ENCODE data around the gene PSMB3.
"Not testable (repeated sequence)": the region's sequence is repeated elsewhere in the genome, so short reads cannot be mapped to it uniquely, and the experiment has no call there.

The PSMB3 gene

GRCh38 chr17:38750044-38750311 lies 2.6 kb upstream of the PSMB3 start:
- no peak for DNase-seq

GRCh38 chr17:38750312-38751121 lies 2.0 kb upstream of the PSMB3 start:
- no peak for DNase-seq

GRCh38 chr17:38751144-38751807 lies 1.3 kb upstream of the PSMB3 start:
- DNase-seq = no peak

- peak; percentile 78 to 79 for DNase-seq
Measured at GRCh38 chr17:38751808-38752307, 683 bp upstream of the PSMB3 start.

- no peak for DNase-seq
Measured at GRCh38 chr17:38753071-38753506, 548 bp downstream of the PSMB3 start.

GRCh38 chr17:38761612-38762011 lies 9.1 kb downstream of the PSMB3 start:
- DNase-seq = peak in 1 of 2 experiments; percentile 33

GRCh38 chr17:38762231-38762630 lies 9.7 kb downstream of the PSMB3 start:
- no peak for DNase-seq

DNA sequence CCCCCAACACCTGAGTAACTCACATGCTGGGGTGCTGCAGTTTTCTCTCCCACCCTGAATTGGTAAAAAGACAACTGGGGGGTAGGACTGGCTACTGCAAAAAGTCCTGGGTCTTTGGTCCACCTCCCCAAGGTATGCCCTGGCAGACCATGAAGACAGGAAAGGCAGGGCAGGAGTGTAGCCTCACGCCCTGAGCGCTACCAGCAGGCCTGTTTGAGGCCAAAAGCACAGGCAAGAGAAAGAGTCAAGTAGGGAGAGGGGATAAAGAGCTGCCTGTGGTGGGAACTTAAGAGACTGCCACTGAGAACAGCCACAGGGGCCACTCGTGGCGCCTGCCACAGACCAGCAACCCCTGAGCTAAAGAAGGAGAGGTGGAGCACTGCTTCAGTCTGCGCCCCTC lies 13.8 kb downstream of the PSMB3 start:
- DNase-seq = no peak

DNA sequence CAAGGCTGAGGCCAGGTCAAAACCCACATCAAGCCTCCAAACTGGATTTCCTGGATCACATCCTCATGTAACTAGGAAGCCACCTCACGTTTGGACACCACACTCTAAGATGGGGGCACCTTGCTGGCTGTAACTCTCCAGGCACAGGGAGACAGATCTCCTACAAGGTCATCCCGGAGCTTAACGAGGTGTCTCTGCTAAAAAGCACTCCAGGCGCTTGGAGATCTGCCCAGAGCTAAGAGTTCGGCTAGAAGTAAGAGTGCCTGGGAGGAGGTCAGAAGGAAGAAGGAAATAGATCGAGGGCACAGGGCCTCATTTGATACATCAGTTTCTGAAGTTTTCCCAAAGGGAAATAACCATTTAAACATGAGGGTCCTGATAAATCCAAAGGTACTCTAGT lies 15.9 kb downstream of the PSMB3 start:
- DNase-seq = no peak

DNA sequence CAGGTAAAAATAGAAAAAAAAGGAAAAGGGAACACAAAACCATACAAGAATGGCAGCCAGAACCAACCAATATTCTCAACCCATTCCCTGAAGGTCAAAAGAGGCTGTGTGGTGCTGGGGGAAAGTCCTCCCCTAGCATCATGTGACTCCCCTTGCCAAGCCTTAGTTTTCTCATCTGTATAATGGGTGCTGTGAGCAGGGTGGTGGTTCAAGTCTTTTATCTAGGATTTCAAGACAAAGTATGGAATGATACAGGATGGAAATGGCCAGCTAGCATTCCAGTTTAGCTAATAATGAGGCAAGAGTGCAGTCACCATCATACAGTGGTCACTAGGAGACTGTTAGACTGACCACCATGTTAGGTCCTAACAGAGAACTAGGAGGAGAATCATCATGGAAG lies 20.7 kb downstream of the PSMB3 start:
- no peak for DNase-seq

DNA sequence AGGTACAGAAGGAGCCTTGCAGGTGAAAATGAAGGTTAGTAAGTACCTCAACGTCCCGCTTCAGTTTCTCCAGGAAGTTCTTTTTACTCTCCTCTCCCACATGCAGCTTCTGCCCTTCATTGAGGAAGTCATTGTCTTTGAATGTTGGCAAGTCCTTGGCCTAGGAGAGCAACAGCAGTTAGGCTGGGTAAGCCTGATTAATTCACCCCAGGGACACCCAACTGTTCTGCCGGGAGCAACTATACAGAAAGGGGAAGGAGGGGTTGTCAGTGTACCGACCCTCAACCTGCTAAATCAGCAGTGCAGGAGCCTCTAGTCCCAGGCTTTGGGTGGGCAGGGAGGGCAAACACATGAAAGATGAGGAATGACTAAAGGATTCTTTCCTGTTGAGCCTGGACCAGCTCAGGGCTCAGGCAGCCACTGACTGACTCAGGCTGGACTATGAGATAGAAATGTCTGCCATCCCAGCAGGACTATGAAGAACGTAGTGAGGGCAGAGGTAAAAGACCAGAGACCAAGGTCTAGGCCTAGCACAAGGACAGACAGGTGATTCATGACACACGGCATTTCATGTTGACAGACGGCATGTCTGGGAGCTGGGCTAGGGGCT lies 25.2 kb downstream of the PSMB3 start:
- DNase-seq = no peak

- no peak for DNase-seq
Measured at GRCh38 chr17:38779965-38780752, 27.6 kb downstream of the PSMB3 start.

GRCh38 chr17:38783227-38783626 lies 30.7 kb downstream of the PSMB3 start:
- no peak for DNase-seq

GRCh38 chr17:38786372-38786771 lies 33.8 kb downstream of the PSMB3 start:
- DNase-seq = no peak

GRCh38 chr17:38787999-38788398 lies 35.5 kb downstream of the PSMB3 start:
- not testable (repeated sequence) for DNase-seq

- DNase-seq = no peak
Measured at GRCh38 chr17:38789185-38789584, 36.6 kb downstream of the PSMB3 start.

GRCh38 chr17:38790148-38790707 lies 37.7 kb downstream of the PSMB3 start:
- not testable (repeated sequence) for DNase-seq

GRCh38 chr17:38791162-38791561 lies 38.6 kb downstream of the PSMB3 start:
- DNase-seq = no peak

- DNase-seq = no peak
Measured at GRCh38 chr17:38794221-38794620, 41.7 kb downstream of the PSMB3 start.

- no peak for DNase-seq
Measured at GRCh38 chr17:38796451-38797157, 44.1 kb downstream of the PSMB3 start.

DNA sequence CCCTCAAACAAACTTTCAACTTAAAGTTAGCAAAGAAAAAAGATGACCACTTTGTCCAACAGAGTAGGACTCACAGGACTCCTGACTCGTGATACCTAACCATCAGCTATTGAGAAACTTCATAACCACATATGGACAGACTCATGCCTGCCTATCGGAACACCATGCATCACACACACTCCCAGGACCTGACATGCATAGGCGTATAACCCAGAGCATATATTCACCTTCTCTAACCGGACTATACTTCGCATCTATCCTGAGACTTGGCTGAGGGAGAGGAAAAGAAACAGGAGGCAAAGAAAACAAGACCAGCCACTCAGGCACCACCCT lies 44.6 kb downstream of the PSMB3 start:
- no peak for DNase-seq

DNA sequence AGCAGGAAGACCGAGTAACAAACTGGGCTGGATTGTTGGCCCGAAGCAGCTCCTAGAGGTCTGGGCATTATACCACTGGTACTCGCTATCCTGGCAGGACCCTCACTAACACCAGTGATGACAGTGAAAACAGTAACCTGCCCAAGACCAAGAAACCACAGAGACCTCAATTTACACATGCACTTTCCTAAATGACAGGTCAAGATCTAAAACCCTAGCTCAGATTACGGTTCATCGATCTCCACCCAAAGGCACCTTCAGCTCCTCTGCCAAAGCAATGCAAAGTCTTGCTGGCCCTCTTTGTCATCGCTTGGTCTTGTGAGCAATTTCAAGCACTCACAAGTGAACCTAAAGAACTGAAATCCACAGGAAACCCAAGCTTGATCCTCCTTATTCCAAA lies 45.3 kb downstream of the PSMB3 start:
- no peak for DNase-seq
